ENCODE data around the gene AGAP4.
"Not testable (repeated sequence)": the region's sequence is repeated elsewhere in the genome, so short reads cannot be mapped to it uniquely, and the experiment has no call there.

AGAP4 gene

GRCh38 chr10:45789991-45790390 lies 57.3 kb downstream of the AGAP4 start:
- not testable (repeated sequence) for DNase-seq

DNA sequence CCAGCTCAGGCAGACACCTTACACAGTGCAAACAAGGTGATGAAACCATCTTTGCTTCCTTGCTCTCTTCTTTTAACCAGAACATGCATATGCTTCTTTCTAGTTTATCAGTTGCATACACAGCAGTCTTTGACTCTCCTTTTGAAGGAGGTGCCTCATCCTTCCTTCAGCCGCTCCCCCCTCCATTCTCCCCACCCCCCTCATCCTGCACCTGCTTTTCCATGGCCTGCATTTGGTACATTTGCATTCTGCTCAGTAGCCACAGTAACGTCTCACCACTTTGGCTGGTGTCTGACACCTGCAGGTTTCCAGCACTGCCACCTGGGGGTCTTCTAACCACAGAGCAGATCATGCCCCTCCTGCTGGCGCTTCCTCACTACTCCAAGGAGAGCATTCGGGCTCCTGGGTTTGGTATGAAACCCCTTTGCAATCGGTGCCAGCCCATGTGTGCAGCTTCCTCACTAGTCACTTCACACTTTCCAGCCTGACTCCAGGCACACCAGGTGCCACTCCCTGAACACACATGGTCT lies 60.0 kb downstream of the AGAP4 start:
- not testable (repeated sequence) for DNase-seq

- DNase-seq = not testable (repeated sequence)
Measured at GRCh38 chr10:45786217-45786616, 61.1 kb downstream of the AGAP4 start.
